GM19438 (cell line): Measurements from ENCODE around the gene HAUS5.

ENCODE experiments used
- ATAC-seq: cut with Tn5 transposase; IDR thresholded peaks from one replicate; pipeline ENCODE4 v1.9.1; 2021; ENCODE audit warnings: low read depth; ENCODE audit not compliant: unreplicated experiment

The HAUS5 gene

DNA sequence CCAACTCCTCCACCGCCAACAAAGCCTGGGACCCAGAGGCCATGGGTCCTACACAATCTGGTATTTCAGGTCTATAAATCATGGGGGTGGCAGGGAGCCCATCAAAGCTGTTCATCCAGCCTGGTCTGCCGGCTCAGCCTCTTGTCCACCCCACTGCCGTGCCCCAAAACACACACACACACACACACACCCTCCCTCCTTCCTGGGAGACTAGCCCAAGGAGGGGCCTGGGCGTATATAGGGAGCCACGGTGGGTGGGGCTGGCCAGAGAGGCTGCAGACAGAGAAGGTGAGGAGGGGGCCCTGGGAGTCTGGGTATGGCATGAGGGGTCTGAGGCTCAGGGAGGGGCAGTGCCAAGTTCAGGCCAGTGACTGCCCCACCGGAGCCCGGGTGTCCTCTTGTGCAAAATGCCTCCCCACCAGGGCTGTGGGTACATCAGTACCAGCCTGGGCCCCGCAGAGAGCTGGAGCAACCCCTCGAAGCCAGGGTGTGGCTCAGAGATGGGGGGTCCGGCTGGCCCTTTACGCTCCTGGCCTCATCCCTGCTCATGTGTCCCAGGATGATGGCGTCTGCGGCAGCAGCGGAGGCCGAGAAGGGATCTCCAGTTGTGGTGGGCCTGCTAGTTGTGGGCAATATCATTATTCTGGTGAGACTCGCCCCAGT is 53.8 kb downstream of the HAUS5 start, which contains the start of gene UPK1A:
Gene UPK1A, plus strand, starts transcription at position 267 of the 663 bp plus-strand sequence. Its CDS starts 296 bp downstream, at position 563.
- no peak for ATAC-seq

DNA sequence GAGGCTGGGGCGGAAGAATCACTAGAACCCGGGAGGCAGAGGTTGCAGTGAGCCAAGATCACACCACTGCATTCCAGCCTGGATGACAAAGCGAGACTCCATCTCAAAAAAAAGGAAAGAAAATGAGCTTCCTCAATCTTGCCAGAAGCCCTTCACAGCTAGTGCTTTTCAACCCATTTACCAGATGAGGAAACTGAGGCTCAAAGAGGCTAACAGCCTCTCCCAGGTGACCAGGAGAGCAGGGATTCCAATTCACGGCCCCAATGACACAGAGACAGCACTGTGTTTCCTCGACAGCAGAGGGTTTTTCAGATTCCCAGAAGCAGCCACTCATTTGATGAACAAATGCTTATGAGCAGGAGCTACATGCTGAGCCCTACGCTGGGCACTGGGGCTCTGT is 57.0 kb downstream of the HAUS5 start:
- no peak for ATAC-seq

GRCh38 chr19:35669974-35670373 is 57.4 kb downstream of the HAUS5 start:
- ATAC-seq, result no peak

DNA sequence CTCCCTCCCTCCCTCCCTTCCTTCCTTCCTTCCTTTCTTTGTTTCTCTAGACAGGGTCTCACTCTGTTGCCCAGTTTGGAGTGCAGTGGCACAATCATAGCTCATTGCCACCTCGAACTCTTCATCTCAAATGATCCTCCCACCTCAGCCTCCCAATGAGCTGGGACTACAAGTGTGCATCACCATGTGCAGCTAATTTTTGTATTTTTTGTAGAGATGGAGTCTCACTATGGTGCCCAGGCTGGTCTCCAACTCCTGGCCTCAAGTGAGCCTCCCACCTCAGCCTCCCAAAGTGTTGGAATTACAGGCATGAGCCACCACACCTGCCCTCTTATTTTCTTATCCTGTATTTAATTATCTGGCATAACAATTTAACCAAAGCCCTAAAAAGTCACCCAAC is 58.2 kb downstream of the HAUS5 start:
- ATAC-seq, result no peak

GRCh38 chr19:35671818-35672217 is 59.3 kb downstream of the HAUS5 start:
- no peak for ATAC-seq

GRCh38 chr19:35673121-35673804 is 60.7 kb downstream of the HAUS5 start:
- ATAC-seq, result no peak
